Measurements from ENCODE around the gene BPIFB6. TPM values are rescaled to one million over a fixed set of nuclear protein-coding genes. Genes with fewer than 3 reads are reported as not detected.

The BPIFB6 gene
- total and polyA plus RNA-seq, 2 donors (not counting 1 experiment from before 2014, with no cell fraction given), result not detected

DNA sequence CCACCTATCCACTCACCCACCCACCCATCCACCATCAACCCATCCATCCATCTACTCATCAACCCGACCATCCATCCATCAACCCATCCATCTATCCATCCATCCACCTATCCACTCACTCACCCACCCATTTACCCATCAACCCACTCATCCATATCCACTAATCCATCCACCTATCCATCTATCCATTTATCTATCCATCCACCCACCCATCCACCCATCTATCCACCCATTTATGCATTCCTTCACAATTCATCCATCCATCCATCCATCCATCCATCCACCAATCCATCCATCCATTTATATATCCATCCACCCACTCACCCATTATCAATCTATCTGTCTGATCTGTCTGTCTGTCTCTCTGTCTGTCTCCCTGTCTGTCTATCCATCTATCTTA, 62.1 kb downstream of the BPIFB6 start:
- no peak overlapping the region for H2AFZ ChIP-seq (ENCODE audit: low read length)
- no peak for DNase-seq (ENCODE audit: low read depth in 2 of 2)
- no peaks in the 10 kb centered on the region for H3K9me3 ChIP-seq (ENCODE audit: control insufficient read depth, insufficient read depth, low read depth, low read length)
- no peaks in the 10 kb centered on the region for H3K27me3 ChIP-seq (ENCODE audit: control insufficient read depth, insufficient read depth, low read length)
- H3K9ac ChIP-seq (ENCODE audit: insufficient read depth, low read length), result no peak overlapping the region
- no peak overlapping the region for H3K4me2 ChIP-seq (ENCODE audit: extremely low read depth, insufficient read depth, low read length)
- H3K36me3 ChIP-seq (ENCODE audit: control insufficient read depth, insufficient read depth, low read length), result no peaks in the 10 kb centered on the region
- no peak overlapping the region for H3K27ac ChIP-seq (ENCODE audit: insufficient read depth, low read length)
- TF ChIP-seq EZH2 (IDR thresholded peaks at IDR 0.05; ENCODE audit: low read length, missing control alignments), result no peak
- TF ChIP-seq, protein P1, sequence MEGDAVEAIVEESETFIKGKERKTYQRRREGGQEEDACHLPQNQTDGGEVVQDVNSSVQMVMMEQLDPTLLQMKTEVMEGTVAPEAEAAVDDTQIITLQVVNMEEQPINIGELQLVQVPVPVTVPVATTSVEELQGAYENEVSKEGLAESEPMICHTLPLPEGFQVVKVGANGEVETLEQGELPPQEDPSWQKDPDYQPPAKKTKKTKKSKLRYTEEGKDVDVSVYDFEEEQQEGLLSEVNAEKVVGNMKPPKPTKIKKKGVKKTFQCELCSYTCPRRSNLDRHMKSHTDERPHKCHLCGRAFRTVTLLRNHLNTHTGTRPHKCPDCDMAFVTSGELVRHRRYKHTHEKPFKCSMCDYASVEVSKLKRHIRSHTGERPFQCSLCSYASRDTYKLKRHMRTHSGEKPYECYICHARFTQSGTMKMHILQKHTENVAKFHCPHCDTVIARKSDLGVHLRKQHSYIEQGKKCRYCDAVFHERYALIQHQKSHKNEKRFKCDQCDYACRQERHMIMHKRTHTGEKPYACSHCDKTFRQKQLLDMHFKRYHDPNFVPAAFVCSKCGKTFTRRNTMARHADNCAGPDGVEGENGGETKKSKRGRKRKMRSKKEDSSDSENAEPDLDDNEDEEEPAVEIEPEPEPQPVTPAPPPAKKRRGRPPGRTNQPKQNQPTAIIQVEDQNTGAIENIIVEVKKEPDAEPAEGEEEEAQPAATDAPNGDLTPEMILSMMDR (conservative IDR thresholded peaks at IDR 0.05 in 1 of 2, IDR thresholded peaks at IDR 0.05 in 1 of 2; ENCODE audit: low read depth in 1 of 2, low read length in 2 of 2), result no peak
- H3K4me1 ChIP-seq (ENCODE audit: control insufficient read depth, extremely low read depth, insufficient read depth, low read length), result no peaks in the 10 kb centered on the region
- no peaks in the 10 kb centered on the region for H3K79me2 ChIP-seq (ENCODE audit: control insufficient read depth, insufficient read depth, low read length)
- no peak overlapping the region for H3K4me3 ChIP-seq (replicated peaks in 1 of 4; ENCODE audit: control extremely low read depth in 1 of 4, insufficient read depth in 1 of 4, low read depth in 3 of 4, low read length in 4 of 4)
- no peaks in the 10 kb centered on the region for H4K20me1 ChIP-seq (ENCODE audit: control insufficient read depth, extremely low read depth, insufficient read depth, low read length)

Other genes with a start within 250 kb of the BPIFB6 start
- gene MAPRE1, start 211.7 kb upstream of the BPIFB6 start, total RNA-seq, result 57.8 and 67.9 TPM in 2 replicates
- 130 and 148 TPM in 2 replicates for gene MAPRE1, start 211.7 kb upstream of the BPIFB6 start, polyA plus RNA-seq
- gene EFCAB8, start 172.7 kb upstream of the BPIFB6 start, total RNA-seq, result under 0.01 and 0.26 TPM in 2 replicates
- gene EFCAB8, start 172.7 kb upstream of the BPIFB6 start, polyA plus RNA-seq, result not detected in 2 replicates
- not detected in 2 replicates for gene SUN5, start 27.2 kb upstream of the BPIFB6 start, total RNA-seq
- not detected in 2 replicates for gene SUN5, start 27.2 kb upstream of the BPIFB6 start, polyA plus RNA-seq
- gene BPIFB2, start 23.9 kb upstream of the BPIFB6 start, total RNA-seq, result not detected in 2 replicates
- not detected in 2 replicates for gene BPIFB2, start 23.9 kb upstream of the BPIFB6 start, polyA plus RNA-seq
- gene BPIFB3, start 22.3 kb downstream of the BPIFB6 start, total RNA-seq, result not detected in 2 replicates
- gene BPIFB3, start 22.3 kb downstream of the BPIFB6 start, polyA plus RNA-seq, result not detected in 2 replicates
- gene BPIFB4, start 48.0 kb downstream of the BPIFB6 start, total RNA-seq, result not detected in 2 replicates
- not detected in 2 replicates for gene BPIFB4, start 48.0 kb downstream of the BPIFB6 start, polyA plus RNA-seq
- not detected in 2 replicates for gene BPIFA2, start 136.5 kb downstream of the BPIFB6 start, total RNA-seq
- gene BPIFA2, start 136.5 kb downstream of the BPIFB6 start, polyA plus RNA-seq, result not detected in 2 replicates
- gene BPIFA3, start 185.7 kb downstream of the BPIFB6 start, total RNA-seq, result not detected in 2 replicates
- gene BPIFA3, start 185.7 kb downstream of the BPIFB6 start, polyA plus RNA-seq, result not detected in 2 replicates
- gene BPIFA1, start 204.3 kb downstream of the BPIFB6 start, total RNA-seq, result not detected in 2 replicates
- gene BPIFA1, start 204.3 kb downstream of the BPIFB6 start, polyA plus RNA-seq, result not detected in 2 replicates

Data from fibroblast of lung (primary cell).